A673 (cell line): ENCODE measurements around the gene RSAD2. TPM values are rescaled to one million over a fixed set of nuclear protein-coding genes. Genes with fewer than 3 reads are reported as not detected.

Source experiments
- BruUV-seq: library from RNA; stranded (reverse); fragments of 400-500 nt; replicated peaks from 2 replicates; lab custom pipeline; 2021; lab: Mats Ljungman, UMichigan
- CTCF ChIA-PET: fragments of 300-600 bp; sonication (Branson Sonifier 250); formaldehyde crosslinking; loops from one replicate; lab custom pipeline; 2022; ENCODE audit warnings: antibody characterized with exemption; lab: Charles Lee
- POLR2A ChIA-PET: fragments of 300-600 bp; sonication (Branson Sonifier 250); formaldehyde crosslinking; loops from one replicate; lab custom pipeline; 2022; ENCODE audit warnings: antibody characterized with exemption; ENCODE audit not compliant: low non-redundant PET; lab: Charles Lee
- DNase-seq: peaks from one replicate; pipeline ENCODE4 v3.0.0-alpha.2; 2015; ENCODE audit warnings: low spot score
- H3K27ac ChIP-seq: fragments of 200-600 bp; sonication (generic); 2 replicates; pipeline ENCODE4 v1.5.1; 2016; ENCODE audit warnings: mixed run types, low read depth, mild to moderate bottlenecking, mixed read lengths, antibody characterized with exemption, low read length; ENCODE audit not compliant: poor library complexity, severe bottlenecking
- H3K27me3 ChIP-seq: fragments of 200-600 bp; sonication (generic); replicated peaks from 2 replicates; pipeline ENCODE4 v1.6.1; 2017; ENCODE audit warnings: mixed run types, low read depth, mild to moderate bottlenecking, mixed read lengths, antibody characterized with exemption, low read length; ENCODE audit not compliant: insufficient read depth, poor library complexity
- H3K36me3 ChIP-seq: fragments of 200-600 bp; sonication (generic); 2 replicates; pipeline ENCODE4 v1.6.1; 2016; ENCODE audit warnings: mixed run types, mild to moderate bottlenecking, mixed read lengths, antibody characterized with exemption, low read length; ENCODE audit not compliant: insufficient read depth, poor library complexity, severe bottlenecking
- H3K4me1 ChIP-seq: fragments of 200-600 bp; sonication (generic); 2 replicates; pipeline ENCODE4 v1.6.1; 2017; ENCODE audit warnings: mixed run types, mild to moderate bottlenecking, mixed read lengths, antibody characterized with exemption, low read length; ENCODE audit not compliant: insufficient read depth, poor library complexity, severe bottlenecking
- H3K4me3 ChIP-seq: fragments of 200-600 bp; sonication (generic); 2 replicates; pipeline ENCODE4 v1.5.1; 2016; ENCODE audit warnings: low read depth, mixed run types, mild to moderate bottlenecking, mixed read lengths, low read length; ENCODE audit not compliant: poor library complexity, severe bottlenecking
- H3K9me3 ChIP-seq: fragments of 200-600 bp; sonication (generic); 2 replicates; pipeline ENCODE4 v1.6.1; 2016; ENCODE audit warnings: mixed run types, low read depth, mild to moderate bottlenecking, mixed read lengths, antibody characterized with exemption, low read length; ENCODE audit not compliant: poor library complexity, severe bottlenecking
- CTCF ChIP-seq: fragments of 300-800, 200-600 bp; sonication (generic); conservative IDR thresholded peaks from 2 replicates; pipeline ENCODE4 v1.5.1; 2017; ENCODE audit warnings: low read depth, mild to moderate bottlenecking, antibody characterized with exemption, low read length, moderate library complexity, mixed read lengths
- EZH2 ChIP-seq: fragments of 200-600 bp; sonication (generic); IDR thresholded peaks from 2 replicates; pipeline ENCODE4 v1.6.1; 2017; ENCODE audit warnings: borderline replicate concordance, low read depth, mild to moderate bottlenecking, mixed read lengths, antibody characterized with exemption, low read length; ENCODE audit not compliant: poor library complexity, severe bottlenecking
- intact Hi-C: fragments of 100-400 bp; cut with micrococcal nuclease; formaldehyde crosslinking; loops from one replicate; pipeline ENCODE4 v1.10.0; 2022; ENCODE audit not compliant: unreplicated experiment
- total RNA-seq: library from RNA; stranded (reverse); gene quantifications from 2 replicates; pipeline ENCODE4 v1.2.3, GENCODE V29; 2021

The RSAD2 gene
- total RNA-seq, 1 experiment from 2014 or later = 2.2 TPM

GRCh38 chr2:6939071-6939470 is 61.5 kb downstream of the RSAD2 start:
- POLR2A ChIA-PET = no interaction called here
- no peak for DNase-seq
- TF ChIP-seq CTCF (no peak), EZH2 (no peak)
- intact Hi-C loops = no loop called here
- no peaks in the 10 kb centered on the region for H3K4me1 ChIP-seq
- H3K36me3 ChIP-seq = no peaks in the 10 kb centered on the region
- no TSS peak for BruUV-seq
- no peaks in the 10 kb centered on the region for H3K9me3 ChIP-seq
- no peak overlapping the region for H3K4me3 ChIP-seq
- CTCF ChIA-PET = no interaction called here
- no peak overlapping the region for H3K27ac ChIP-seq
- no peaks in the 10 kb centered on the region for H3K27me3 ChIP-seq

GRCh38 chr2:6940820-6941219 is 63.2 kb downstream of the RSAD2 start:
- CTCF ChIA-PET = no interaction called here
- intact Hi-C loops = no loop called here

GRCh38 chr2:6941299-6942046 is 63.9 kb downstream of the RSAD2 start:
- Histone ChIP-seq H3K27ac (no peak overlapping the region), H3K4me1 (no peaks in the 10 kb centered on the region), H3K4me3 (no peak overlapping the region), H3K36me3 (no peaks in the 10 kb centered on the region), H3K9me3 (no peaks in the 10 kb centered on the region), H3K27me3 (no peaks in the 10 kb centered on the region)
- BruUV-seq = no TSS peak
- CTCF ChIA-PET = no interaction called here
- no peak for DNase-seq
- intact Hi-C loops = no loop called here
- POLR2A ChIA-PET = interaction anchor here (0.5 kb wide), 1 partner anchor 1805 kb away, joined by 4 read pairs; no protein-coding TSS in a partner anchor
- no peak for TF ChIP-seq CTCF
- no peak for TF ChIP-seq EZH2

More at GRCh38 chr2:6940820-6941219, 63.2 kb downstream of the RSAD2 start:
- Histone ChIP-seq H3K27me3 (no peaks in the 10 kb centered on the region), H3K27ac (no peak overlapping the region), H3K36me3 (no peaks in the 10 kb centered on the region), H3K4me3 (no peak overlapping the region), H3K4me1 (no peaks in the 10 kb centered on the region), H3K9me3 (no peaks in the 10 kb centered on the region)
- no TSS peak for BruUV-seq
- TF ChIP-seq CTCF = no peak
- no peak for TF ChIP-seq EZH2
- DNase-seq = no peak
- POLR2A ChIA-PET = interaction anchor here (0.5 kb wide), 1 partner anchor 1805 kb away, joined by 4 read pairs; no protein-coding TSS in a partner anchor
